HG03135 (cell line): ENCODE measurements around the gene CASZ1.

Experiments
- ATAC-seq: cut with Tn5 transposase; IDR thresholded peaks from one replicate; pipeline ENCODE4 v1.9.1; 2021; ENCODE audit warnings: mild to moderate bottlenecking, moderate library complexity; ENCODE audit not compliant: unreplicated experiment

CASZ1 gene

DNA sequence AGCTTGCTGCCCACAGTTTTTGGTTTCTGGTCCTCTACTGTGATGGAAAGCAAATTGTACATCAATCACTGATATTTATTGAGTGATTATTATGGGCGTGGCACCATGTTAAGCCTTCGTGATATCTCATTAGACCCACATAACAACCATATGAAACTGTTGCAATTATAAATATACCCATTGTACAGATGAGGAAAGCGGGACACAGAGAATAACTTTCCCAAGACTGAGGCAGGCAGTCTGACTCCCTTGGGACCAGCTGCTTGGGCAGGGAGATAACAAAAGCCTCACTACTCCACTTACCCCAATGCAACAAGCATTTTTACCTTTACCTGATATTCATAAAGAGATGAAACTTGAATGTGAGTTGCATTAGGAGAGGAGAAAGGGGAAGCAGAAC lies 4.3 kb upstream of the CASZ1 start:
- ATAC-seq = no peak

- ATAC-seq = no peak
Observed at GRCh38 chr1:10799726-10800125, 3.3 kb upstream of the CASZ1 start.

DNA sequence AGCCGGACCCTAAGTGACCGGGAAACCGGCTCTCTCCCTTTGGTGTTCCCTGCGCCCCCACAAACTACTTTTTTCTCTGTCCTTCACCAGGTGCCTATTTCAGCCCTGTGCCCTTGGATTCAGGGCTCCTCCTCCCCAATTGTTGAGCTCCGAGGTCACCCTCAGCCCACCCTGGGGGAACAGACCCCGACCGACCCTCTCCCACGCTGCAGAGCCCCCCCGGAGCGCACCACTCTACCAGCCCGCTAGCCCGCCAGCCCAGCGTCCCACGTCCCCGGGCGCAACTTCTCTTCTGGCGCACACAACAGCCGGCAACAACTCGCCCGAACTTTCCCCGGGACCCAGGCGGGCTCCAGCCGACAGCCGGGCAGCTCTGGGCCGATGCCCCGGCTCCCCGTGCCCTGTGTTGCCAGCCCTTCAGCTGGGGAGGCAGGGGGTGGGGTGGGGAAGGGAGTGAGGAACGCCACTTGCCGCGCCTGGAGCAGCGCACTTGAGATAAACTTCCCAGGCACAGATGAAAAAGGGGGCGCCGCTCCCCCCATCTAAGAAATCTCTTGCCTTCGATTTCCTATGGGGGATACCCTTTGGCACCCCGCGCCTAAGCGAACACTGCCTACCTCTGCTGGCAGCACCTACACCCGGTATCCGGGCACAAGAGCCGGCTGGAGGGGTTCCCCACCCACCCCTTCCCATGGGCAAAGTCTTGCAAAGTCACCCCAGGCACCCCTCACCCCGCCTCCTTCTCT lies 997 bp downstream of the CASZ1 start:
- no peak for ATAC-seq

DNA sequence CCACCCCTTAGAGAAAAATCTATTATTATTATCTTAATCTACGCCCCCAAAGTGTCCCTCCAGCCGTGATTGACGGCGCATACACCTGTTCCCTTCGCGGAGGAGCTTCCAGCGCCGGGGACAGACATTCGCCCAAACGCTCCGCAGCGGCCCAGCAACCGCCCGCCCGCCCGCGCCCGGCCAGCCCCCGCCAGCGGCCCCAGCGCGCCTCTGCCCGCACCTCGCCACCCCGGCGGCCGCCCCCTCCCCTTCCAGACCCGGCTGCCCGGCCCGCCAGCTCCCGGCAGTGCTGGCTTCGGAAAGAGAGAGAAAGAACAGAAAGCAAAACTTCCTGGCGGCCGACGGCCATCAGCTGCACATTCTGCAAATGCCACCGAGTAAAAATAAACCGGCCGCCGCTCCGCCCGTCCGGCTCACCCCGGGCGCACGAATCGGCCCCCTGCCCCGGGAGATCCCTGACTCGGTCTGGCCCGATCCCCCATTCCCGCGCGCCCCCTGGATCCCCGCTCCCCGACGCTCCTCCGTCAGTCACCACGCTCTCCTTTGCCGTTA lies 1.6 kb downstream of the CASZ1 start:
- no peak for ATAC-seq

- ATAC-seq = no peak
Observed at GRCh38 chr1:10793129-10793651, 3.3 kb downstream of the CASZ1 start.

DNA sequence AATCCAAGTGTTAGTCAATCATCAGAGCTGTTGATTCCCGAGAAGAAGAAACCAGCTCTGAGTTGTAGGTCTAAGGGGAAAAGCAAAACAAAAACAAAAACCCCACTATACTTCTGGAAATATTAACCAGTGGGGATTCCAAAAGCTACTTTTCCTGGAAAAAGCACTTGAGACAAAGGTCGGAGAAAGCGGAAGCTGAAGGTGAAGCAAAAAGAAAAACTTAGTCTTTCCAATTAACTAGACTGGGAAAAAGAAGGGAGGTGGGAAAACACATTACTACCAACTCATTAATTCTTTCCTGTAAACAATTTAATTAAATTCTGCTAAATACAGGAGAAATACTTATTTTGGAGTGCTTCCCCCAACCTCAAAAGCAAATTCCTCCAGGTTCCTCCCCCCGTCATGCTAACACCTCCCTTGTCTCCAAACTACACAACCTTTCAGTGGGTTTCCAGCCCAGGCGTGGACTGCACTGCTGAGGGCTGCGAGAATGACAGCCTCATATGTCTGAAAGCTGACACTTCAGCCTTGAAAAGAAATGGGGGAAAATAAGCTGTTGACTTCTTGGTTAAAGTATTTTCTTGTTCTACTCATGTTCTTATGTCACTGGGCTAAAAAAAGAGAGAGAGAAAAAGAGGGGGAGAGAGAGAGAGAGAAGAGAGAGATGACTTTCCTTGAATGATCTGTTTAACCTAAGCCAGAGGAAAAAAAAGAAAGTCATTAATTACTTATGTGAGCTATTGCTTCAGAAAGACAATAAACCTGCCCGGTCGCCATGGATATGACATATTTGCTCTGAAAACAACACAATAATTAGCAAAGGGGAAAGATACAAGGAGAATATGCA lies 5.1 kb downstream of the CASZ1 start:
- ATAC-seq = no peak

DNA sequence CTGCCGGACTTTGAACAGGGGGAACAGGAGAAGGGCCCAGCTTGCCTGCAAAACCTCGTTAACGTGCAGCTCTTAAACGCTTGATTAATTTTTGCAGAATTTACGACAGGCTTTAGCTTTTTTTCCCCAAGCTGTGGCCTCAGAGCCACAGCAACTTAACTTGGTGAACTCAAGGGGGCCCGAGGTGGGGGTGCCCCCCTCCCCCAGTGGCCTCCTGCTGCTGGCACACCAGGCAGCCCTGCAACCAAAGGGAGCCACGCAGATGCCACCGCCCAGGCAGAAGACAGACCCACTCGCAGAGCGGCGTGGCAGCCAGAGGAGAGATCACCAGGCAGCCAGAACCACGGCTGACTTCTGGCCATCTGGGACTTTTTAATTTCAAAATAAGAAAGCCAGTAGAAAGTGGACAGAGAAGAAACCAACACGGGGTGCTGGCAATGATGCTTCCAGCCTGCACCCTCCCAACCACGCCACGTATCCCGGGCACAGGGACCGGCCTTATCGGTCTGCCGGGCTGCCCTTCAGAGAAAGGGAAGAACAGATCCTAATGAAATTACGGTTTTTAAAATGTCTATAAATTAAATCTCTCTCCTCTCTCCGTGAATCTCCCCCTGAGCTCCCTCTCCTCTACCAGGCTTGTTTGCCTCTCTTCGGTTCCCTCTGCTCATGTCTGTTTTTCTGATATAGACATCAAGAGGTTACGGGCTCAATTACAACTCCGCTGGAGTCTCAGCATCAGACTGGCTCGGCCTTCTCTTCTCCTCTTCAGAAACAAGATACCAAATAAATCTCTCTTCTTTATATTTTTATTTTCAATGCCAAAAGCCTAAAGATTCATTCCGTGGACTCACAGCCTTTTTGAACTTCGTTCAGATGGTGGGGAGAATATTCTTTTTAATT lies 6.4 kb downstream of the CASZ1 start:
- ATAC-seq = no peak

DNA sequence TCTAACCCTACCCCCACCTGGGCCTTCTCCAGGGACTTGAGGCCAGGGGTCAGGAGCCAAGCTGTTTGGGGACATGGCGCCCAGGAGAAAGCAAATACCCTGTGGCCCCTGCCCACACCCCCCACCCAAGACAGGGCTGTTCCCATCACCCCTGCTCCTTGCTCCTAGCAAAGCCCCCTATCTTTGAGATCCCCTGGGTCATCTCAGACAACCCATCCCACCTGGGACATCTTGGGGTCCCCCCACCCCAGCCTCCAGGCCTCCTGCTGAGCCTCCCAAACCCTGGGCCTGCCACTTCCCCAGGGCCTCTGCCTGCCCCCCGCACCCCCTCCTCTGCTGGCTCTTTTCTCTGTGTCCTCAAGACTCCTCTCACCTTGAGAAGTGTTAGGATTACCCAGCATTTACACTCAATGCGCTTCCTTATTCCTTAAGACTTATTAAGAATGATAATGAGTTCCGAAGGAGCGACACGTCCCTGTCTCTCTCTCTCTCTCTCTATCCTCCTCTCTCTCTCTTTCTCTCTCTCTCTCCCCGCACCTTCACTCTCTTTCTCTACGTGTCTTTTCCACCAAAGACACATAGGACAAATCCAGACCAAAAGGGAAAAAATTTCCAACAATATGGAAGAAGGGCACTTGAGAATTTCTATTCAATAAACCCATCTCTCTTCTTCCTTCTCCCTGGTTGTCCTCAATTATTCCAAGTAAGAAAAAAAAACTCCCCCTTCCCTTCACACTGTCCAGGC lies 7.2 kb downstream of the CASZ1 start:
- ATAC-seq = no peak

- ATAC-seq = no peak
Observed at GRCh38 chr1:10788592-10789006, 7.8 kb downstream of the CASZ1 start.

GRCh38 chr1:10787286-10787685 lies 9.2 kb downstream of the CASZ1 start:
- ATAC-seq = no peak

DNA sequence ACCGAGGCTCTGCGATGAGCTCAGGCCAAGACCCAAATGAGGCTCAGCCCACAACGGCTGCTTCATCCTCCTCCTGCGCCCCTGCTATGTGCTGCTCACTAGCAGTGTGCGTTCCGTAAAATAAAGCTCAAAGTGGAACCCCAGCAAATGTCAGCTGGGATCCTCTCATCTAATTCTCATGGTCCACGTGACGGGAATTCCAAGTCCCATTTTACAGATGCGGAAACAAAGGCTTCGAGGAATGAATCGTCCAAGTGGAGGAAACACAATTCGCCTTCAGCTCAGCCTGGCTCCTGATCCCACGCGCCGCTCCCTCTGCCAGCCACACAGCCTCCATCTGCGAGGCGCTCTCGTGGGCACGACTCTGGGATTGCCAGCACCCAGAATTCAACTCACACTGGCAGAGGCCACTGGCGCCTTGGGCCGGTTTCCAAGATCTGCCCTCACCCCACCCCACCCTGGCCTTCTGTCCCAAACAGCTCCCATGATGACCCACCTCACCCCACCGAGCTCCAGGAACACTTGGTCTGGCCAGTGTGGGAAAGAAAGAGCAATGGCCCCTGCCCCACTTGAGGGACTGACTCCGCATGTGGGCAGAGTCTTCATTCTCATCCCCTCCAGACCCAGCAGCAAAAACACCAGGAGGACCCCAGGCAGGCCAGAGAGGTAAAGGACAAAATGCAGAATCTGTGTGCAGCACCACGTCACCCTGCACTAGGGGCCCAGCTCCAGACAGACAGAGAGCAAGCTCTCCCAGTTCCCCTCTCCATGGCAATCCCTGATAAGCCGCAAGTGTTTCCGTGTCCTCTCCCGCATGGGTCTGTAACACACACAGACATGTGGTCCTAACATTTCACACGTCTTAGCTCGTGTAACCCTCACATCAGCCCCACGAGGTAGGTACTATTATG lies 10.5 kb downstream of the CASZ1 start:
- ATAC-seq = no peak

DNA sequence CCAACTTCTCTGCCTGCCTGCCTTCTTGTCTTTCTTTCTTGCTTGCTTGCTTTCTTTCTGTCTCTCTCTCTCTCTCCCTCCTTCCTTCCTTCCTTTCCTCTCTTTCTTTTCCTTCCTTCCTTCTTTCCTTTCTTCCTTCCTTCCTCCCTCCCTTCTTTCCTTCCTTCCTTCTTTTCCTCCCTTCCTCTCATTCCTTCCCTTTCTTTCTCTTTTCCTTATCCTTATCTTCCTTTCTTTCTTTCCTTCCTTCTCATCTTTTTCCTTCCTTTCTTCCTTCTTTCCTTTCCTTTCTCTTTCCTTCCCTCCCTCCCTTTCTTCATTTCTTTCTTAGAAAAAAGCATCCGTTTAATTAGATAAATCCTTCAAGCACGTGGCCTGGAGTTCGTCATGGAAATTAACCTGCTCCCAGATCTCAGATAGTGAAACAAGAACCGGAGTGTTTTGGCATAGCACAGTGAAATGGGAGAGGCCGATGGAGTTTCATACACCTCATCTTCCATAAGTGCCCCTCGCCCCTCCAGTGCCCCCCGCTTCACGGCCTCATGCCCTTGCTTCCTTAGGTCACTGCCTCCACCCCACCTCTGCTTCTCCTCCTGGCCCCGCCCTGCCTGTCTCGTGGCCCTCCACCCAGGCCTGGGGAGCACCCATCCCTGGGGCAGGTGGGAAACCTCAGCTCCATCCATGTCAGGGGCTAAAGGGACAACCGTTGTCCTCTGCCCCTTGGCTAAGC lies 11.3 kb downstream of the CASZ1 start:
- ATAC-seq = no peak

DNA sequence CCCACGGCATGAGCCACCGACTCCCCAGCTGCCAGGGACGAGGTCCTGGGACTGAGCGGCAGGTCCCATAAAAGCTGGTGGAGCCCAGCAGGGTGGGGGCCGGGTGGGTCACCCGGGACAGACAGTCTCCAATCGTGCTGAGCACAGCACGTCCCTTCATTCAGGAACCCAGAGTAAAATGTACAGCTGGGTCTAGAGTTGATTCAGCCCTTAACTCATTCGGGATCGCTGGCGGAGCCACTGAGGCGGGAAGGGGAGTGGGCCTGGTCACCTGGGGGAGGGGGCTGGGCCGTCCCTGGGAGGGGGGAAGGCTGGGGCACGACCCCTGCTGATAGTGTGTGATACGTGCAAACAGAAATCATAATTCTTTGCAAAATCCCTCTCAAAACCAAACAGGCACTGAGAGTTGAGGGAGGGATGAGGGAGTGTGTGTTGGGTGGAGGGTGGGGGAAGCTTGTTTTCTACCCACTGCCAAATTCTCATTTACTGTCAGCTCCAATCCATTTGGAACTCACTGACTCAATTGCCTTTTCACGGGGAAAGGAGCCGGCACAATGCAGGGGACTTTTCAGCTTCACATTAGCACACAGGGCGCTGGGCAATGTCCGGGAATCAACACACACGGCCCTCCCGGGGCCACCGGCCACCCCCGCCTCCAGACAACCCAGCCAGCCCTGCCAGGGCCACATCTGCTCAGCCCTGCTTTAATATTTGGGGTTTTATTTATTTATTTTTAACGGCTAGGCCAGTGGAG lies 13.8 kb downstream of the CASZ1 start:
- no peak for ATAC-seq

- no peak for ATAC-seq
Observed at GRCh38 chr1:10781137-10781536, 15.3 kb downstream of the CASZ1 start.

GRCh38 chr1:10779841-10780240 lies 16.6 kb downstream of the CASZ1 start:
- no peak for ATAC-seq

DNA sequence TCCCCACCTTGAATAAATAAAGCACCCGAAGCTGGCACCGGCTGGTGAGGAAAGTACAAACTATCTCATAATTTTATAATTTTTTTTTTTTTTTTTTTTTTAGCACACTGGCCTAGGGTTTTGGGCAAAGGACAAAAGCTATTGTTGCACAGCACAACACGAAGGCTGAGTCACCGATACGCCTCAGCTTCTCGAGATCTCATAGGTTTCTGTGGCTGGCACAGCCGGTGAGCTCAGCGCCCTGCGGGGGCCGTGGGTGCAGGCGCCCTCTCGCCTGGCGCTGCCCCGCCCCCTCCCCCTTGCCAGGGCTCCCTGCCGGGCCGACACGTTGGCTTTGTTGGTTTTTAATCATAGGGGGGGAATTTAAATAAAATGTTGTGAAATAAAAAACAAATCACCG lies 17.2 kb downstream of the CASZ1 start:
- ATAC-seq = no peak

DNA sequence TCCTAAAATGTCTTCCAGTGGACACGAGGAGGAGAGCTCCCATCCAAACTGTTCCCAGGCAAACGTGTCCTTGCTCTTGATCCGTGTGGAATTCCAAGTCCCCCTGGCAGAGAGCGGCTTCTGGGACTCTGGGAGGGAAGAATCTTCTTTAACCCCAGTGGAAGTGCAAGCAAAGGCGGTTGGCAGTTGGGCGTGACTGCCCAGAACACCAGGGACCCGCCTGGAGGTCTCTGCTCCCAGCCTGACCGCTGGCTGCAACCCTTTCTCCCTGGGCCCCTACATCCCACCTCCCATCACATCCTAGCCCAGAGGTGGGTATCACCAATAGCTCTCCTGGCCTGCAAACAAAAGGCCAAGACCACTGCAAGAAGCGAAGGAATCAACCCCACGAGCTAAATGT lies 17.8 kb downstream of the CASZ1 start:
- ATAC-seq = no peak
